HepG2 (cell line): ENCODE measurements around the gene BLCAP. TPM values are rescaled to one million over a fixed set of nuclear protein-coding genes. Genes with fewer than 3 reads are reported as not detected.

ENCODE experiments used
- ADNP ChIP-seq: sonication (generic); formaldehyde crosslinking; IDR thresholded peaks from 2 replicates; pipeline ENCODE4 v1.4.0; 2020; ENCODE audit warnings: missing genetic modification reagents
- AGO1 ChIP-seq: fragments of 200-400 bp; formaldehyde crosslinking; IDR thresholded peaks from 2 replicates; pipeline ENCODE4 v1.6.1; 2017; ENCODE audit warnings: mild to moderate bottlenecking, low read depth, low read length, moderate library complexity; ENCODE audit not compliant: poor library complexity, severe bottlenecking
- ATRX ChIP-seq: sonication (generic); formaldehyde crosslinking; IDR thresholded peaks from 2 replicates; pipeline ENCODE4 v1.4.0; 2020; ENCODE audit warnings: missing genetic modification reagents, borderline replicate concordance
- CENPX ChIP-seq: sonication (generic); formaldehyde crosslinking; IDR thresholded peaks from 2 replicates; pipeline ENCODE4 v1.9.0; 2021; ENCODE audit warnings: mild to moderate bottlenecking, missing genetic modification reagents, moderate library complexity
- CHD4 ChIP-seq: fragments of 200-600 bp; sonication (generic); IDR thresholded peaks from 2 replicates; pipeline ENCODE4 v1.7.0; 2017; ENCODE audit warnings: mild to moderate bottlenecking, low read length, borderline replicate concordance
- ELF4 ChIP-seq: sonication (generic); formaldehyde crosslinking; IDR thresholded peaks from 2 replicates; pipeline ENCODE4 v1.5.0; 2020; ENCODE audit warnings: missing genetic modification reagents, mild to moderate bottlenecking, moderate library complexity, borderline replicate concordance
- HNRNPK ChIP-seq: fragments of 200-400 bp; formaldehyde crosslinking; IDR thresholded peaks from 2 replicates; pipeline ENCODE4 v1.6.1; 2018; ENCODE audit warnings: low read length, low read depth, moderate library complexity, mild to moderate bottlenecking; ENCODE audit not compliant: poor library complexity, severe bottlenecking
- KLF15 ChIP-seq: sonication (generic); formaldehyde crosslinking; IDR thresholded peaks from 2 replicates; pipeline ENCODE4 v1.8.1; 2023; ENCODE audit warnings: borderline replicate concordance, mild to moderate bottlenecking, inconsistent platforms, missing genetic modification reagents, mixed read lengths
- PHF21A ChIP-seq: sonication (generic); formaldehyde crosslinking; IDR thresholded peaks from 2 replicates; pipeline ENCODE4 v1.5.0; 2020; ENCODE audit warnings: mild to moderate bottlenecking, missing genetic modification reagents
- RORA ChIP-seq: sonication (generic); formaldehyde crosslinking; IDR thresholded peaks from 2 replicates; pipeline ENCODE4 v1.5.0; 2020; ENCODE audit warnings: mild to moderate bottlenecking, missing genetic modification reagents, moderate library complexity
- SP5 ChIP-seq: IDR thresholded peaks from 2 replicates; pipeline ENCODE4 v1.6.1; 2016; ENCODE audit warnings: low read depth, borderline replicate concordance
- ZKSCAN1 ChIP-seq: fragments of 150-350 bp; IDR thresholded peaks from 2 replicates; pipeline ENCODE4 v1.6.1; 2014; ENCODE audit warnings: low read length
- ZMAT3 ChIP-seq: sonication (generic); formaldehyde crosslinking; conservative IDR thresholded peaks from 2 replicates; pipeline ENCODE4 v1.7.0; 2021; ENCODE audit warnings: missing genetic modification reagents
- ZNF430 ChIP-seq: sonication (generic); formaldehyde crosslinking; IDR thresholded peaks from 2 replicates; pipeline ENCODE4 v1.9.0; 2021; ENCODE audit warnings: mild to moderate bottlenecking, missing genetic modification reagents
- ZNF552 ChIP-seq: sonication (generic); formaldehyde crosslinking; IDR thresholded peaks from 2 replicates; pipeline ENCODE4 v1.9.0; 2022; ENCODE audit warnings: missing genetic modification reagents, mild to moderate bottlenecking, borderline replicate concordance
- ZNF598 ChIP-seq: sonication (generic); formaldehyde crosslinking; IDR thresholded peaks from 2 replicates; pipeline ENCODE4 v1.5.1; 2020; ENCODE audit warnings: mild to moderate bottlenecking, missing genetic modification reagents, borderline replicate concordance
- ZNF777 ChIP-seq: sonication (generic); formaldehyde crosslinking; IDR thresholded peaks from 2 replicates; pipeline ENCODE4 v1.4.0; 2020; ENCODE audit warnings: missing genetic modification reagents
- polyA plus RNA-seq, 8 experiments: library from polyadenylated mRNA; depleted of rRNA in 3 of 8; stranded (reverse) in 7 of 8; unstranded in 1 of 8; fragments of >200 nt; fragmentation: Illumina TruSeq in 4 of 8; extraction: Trizol in 4 of 8; gene quantifications; 2 replicates each; pipeline versions ENCODE4 v1.2.1 to v1.2.3, GENCODE V29; 2011 to 2016; ENCODE audit warnings: low read depth in 4 of 8, missing spikeins in 1 of 8, mixed read lengths in 1 of 8; ENCODE audit not compliant: insufficient read depth in 1 of 8
- total RNA-seq, 5 experiments: library from RNA; depleted of rRNA; stranded (reverse); fragments of >200 nt; fragmentation: Illumina TruSeq; extraction: Trizol; gene quantifications; 2 replicates each; pipeline ENCODE4 v1.2.3, GENCODE V29; 2016; ENCODE audit warnings: low read depth in 1 of 5
- TF ChIP-seq, protein P1 (sequence below): IDR thresholded peaks from 2 replicates; pipeline ENCODE4 v1.6.1; 2016; ENCODE audit warnings: mild to moderate bottlenecking
- TF ChIP-seq, protein P2 (sequence below): sonication (generic); formaldehyde crosslinking; IDR thresholded peaks from 2 replicates; pipeline ENCODE4 v1.5.1; 2020; ENCODE audit warnings: mild to moderate bottlenecking, missing genetic modification reagents
- TF ChIP-seq, protein P3 (sequence below): IDR thresholded peaks from 2 replicates; pipeline ENCODE4 v1.6.1; 2016; ENCODE audit warnings: missing compliant biosample characterization, missing genetic modification reagents, borderline replicate concordance
- TF ChIP-seq, protein P4 (sequence below): sonication (generic); formaldehyde crosslinking; IDR thresholded peaks from 2 replicates; pipeline ENCODE4 v1.4.0; 2020; ENCODE audit warnings: mild to moderate bottlenecking, missing genetic modification reagents
- TF ChIP-seq, protein P5 (sequence below): sonication (generic); formaldehyde crosslinking; IDR thresholded peaks from 2 replicates; pipeline ENCODE4 v1.8.0; 2022; ENCODE audit warnings: mild to moderate bottlenecking, missing genetic modification reagents, borderline replicate concordance

Gene BLCAP
- total and polyA plus RNA-seq, 2 of the 13 experiments (the other 11 are each of a cell fraction or from before 2014, with no cell fraction given): 52.4 to 86.8 TPM

DNA sequence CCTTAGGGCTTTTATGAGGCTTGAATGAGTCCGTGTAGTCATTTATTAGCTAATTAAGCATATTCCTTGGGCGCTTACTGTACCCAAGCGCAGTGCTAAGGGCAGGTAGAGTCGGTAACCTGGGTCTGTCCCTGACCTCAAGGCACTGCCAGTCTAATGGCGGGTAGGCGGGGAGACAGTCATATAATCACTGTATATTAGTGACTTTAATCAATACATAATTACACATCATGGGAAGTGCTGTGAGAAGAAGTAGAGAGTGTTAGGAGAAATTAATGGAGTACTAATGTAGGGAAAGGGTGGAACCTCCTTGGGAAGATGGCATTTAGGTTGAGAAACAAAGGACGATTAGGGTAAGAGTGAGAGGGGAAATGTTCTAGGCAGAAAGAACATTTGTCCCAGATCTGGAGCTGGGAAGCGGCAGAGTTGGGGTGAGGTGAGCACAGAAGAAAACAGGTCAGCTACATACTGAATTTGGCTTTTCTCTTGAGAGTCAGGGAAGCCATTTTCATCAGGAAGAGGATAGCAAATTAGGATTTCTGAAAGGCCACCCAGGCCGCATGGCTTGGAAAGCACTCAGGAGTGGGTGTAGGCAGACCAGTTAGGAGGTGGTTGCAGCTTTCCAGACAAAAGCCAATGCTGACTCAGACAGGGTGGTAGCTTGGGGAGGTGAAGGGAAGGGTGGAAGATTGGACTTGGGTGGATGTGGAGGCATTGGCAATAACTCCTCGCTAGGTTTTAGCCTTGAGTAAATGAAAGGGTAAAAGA is 954 bp upstream of the BLCAP start (continued):
- TF ChIP-seq, protein P1, sequence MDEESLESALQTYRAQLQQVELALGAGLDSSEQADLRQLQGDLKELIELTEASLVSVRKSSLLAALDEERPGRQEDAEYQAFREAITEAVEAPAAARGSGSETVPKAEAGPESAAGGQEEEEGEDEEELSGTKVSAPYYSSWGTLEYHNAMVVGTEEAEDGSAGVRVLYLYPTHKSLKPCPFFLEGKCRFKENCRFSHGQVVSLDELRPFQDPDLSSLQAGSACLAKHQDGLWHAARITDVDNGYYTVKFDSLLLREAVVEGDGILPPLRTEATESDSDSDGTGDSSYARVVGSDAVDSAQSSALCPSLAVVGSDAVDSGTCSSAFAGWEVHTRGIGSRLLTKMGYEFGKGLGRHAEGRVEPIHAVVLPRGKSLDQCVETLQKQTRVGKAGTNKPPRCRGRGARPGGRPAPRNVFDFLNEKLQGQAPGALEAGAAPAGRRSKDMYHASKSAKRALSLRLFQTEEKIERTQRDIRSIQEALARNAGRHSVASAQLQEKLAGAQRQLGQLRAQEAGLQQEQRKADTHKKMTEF (CRISPR knock-in tag): no peak
- TF ChIP-seq ZMAT3 (CRISPR knock-in tag) (peak; percentile 9; the same call in 1 of the 2 replicates), ELF4 (CRISPR knock-in tag) (no peak), ZNF430 (no peak), ZNF552 (CRISPR knock-in tag) (no peak), ZNF777 (CRISPR knock-in tag) (no peak), ATRX (CRISPR knock-in tag) (no peak), AGO1 (no peak), KLF15 (no peak), ZNF598 (CRISPR knock-in tag) (peak; percentile 76; the same call in 1 of the 2 replicates), ZKSCAN1 (no peak), RORA (no peak), CHD4 (no peak; the same call in none of the 2 replicates), CENPX (CRISPR knock-in tag) (no peak), ADNP (CRISPR knock-in tag) (no peak), SP5 (CRISPR knock-in tag) (no peak), HNRNPK (no peak), PHF21A (CRISPR knock-in tag) (no peak)
- TF ChIP-seq, protein P2, sequence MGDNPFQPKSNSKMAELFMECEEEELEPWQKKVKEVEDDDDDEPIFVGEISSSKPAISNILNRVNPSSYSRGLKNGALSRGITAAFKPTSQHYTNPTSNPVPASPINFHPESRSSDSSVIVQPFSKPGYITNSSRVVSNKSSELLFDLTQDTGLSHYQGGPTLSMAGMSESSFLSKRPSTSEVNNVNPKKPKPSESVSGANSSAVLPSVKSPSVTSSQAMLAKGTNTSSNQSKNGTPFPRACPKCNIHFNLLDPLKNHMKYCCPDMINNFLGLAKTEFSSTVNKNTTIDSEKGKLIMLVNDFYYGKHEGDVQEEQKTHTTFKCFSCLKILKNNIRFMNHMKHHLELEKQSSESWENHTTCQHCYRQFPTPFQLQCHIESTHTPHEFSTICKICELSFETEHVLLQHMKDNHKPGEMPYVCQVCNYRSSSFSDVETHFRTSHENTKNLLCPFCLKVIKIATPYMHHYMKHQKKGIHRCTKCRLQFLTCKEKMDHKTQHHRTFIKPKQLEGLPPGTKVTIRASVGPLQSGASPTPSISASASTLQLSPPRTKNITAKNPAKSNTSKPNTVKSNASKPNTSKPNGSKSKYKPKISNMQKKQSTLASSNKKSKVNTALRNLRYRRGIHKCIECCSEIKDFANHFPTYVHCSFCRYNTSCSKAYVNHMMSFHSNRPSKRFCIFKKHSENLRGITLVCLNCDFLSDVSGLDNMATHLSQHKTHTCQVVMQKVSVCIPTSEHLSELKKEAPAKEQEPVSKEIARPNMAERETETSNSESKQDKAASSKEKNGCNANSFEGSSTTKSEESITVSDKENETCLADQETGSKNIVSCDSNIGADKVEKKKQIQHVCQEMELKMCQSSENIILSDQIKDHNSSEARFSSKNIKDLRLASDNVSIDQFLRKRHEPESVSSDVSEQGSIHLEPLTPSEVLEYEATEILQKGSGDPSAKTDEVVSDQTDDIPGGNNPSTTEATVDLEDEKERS: no peak; the same call in 1 of the 2 replicates
- TF ChIP-seq, protein P3, sequence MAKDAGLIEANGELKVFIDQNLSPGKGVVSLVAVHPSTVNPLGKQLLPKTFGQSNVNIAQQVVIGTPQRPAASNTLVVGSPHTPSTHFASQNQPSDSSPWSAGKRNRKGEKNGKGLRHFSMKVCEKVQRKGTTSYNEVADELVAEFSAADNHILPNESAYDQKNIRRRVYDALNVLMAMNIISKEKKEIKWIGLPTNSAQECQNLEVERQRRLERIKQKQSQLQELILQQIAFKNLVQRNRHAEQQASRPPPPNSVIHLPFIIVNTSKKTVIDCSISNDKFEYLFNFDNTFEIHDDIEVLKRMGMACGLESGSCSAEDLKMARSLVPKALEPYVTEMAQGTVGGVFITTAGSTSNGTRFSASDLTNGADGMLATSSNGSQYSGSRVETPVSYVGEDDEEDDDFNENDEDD (CRISPR knock-in tag): no peak
- TF ChIP-seq, protein P4, sequence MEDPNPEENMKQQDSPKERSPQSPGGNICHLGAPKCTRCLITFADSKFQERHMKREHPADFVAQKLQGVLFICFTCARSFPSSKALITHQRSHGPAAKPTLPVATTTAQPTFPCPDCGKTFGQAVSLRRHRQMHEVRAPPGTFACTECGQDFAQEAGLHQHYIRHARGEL: 0 out of 2 replicates have a peak, but pooled peaks have one; percentile 39
- TF ChIP-seq, protein P5, sequence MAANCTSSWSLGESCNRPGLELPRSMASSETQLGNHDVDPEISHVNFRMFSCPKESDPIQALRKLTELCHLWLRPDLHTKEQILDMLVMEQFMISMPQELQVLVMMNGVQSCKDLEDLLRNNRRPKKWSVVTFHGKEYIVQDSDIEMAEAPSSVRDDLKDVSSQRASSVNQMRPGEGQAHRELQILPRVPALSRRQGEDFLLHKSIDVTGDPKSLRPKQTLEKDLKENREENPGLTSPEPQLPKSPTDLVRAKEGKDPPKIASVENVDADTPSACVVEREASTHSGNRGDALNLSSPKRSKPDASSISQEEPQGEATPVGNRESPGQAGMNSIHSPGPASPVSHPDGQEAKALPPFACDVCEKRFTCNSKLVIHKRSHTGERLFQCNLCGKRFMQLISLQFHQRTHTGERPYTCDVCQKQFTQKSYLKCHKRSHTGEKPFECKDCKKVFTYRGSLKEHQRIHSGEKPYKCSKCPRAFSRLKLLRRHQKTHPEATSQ: no peak
